Upper lobe of left lung (tissue), 4 donors: ENCODE measurements around the gene QPRT.
"Not testable (repeated sequence)": the region's sequence is repeated elsewhere in the genome, so short reads cannot be mapped to it uniquely, and the experiment has no call there.

ENCODE experiments used
- POLR2A ChIP-seq, 4 donors: fragments of 450-650 bp; IDR thresholded peaks; one replicate each; pipeline ENCODE4 v1.5.1; 2016 to 2017; ENCODE audit warnings: antibody characterized with exemption in 4 of 4, mild to moderate bottlenecking in 2 of 4
- TF ChIP-seq, protein P1 (sequence below), 6 experiments: fragments of 450-650 bp in 4 of 6; fragments of 200-600 bp in 2 of 6; sonication (generic) in 2 of 6; IDR thresholded peaks; one replicate each; pipeline ENCODE4 v1.5.1; 2016 to 2019; ENCODE audit warnings: antibody characterized with exemption in 6 of 6

DNA sequence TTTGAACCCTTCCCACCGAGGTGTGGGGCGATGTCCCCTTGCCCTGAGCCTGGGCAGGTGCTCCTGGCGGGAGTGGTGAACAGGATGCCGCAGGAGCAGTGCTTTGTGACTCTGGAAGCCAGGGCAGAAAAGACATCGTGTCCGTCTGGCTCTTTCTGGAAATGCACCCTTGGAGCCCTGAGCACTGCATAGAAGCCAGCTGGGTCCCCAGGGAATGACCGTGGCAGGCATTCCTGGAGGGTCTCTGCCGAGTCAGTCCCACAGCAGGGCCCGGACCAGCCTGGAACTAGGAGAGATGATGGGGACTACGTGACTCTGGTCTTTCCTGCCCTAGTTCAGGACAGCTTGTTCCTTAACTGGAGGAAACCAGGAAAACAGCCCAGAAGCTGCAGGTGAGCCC lies 49.7 kb upstream of the QPRT start:
- not testable (repeated sequence) for TF ChIP-seq POLR2A (IDR thresholded peaks at IDR 0.05)
- TF ChIP-seq, protein P1, sequence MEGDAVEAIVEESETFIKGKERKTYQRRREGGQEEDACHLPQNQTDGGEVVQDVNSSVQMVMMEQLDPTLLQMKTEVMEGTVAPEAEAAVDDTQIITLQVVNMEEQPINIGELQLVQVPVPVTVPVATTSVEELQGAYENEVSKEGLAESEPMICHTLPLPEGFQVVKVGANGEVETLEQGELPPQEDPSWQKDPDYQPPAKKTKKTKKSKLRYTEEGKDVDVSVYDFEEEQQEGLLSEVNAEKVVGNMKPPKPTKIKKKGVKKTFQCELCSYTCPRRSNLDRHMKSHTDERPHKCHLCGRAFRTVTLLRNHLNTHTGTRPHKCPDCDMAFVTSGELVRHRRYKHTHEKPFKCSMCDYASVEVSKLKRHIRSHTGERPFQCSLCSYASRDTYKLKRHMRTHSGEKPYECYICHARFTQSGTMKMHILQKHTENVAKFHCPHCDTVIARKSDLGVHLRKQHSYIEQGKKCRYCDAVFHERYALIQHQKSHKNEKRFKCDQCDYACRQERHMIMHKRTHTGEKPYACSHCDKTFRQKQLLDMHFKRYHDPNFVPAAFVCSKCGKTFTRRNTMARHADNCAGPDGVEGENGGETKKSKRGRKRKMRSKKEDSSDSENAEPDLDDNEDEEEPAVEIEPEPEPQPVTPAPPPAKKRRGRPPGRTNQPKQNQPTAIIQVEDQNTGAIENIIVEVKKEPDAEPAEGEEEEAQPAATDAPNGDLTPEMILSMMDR (IDR thresholded peaks at IDR 0.05), result not testable (repeated sequence)
